ENCODE data around the gene SEC22A. TPM values are rescaled to one million over a fixed set of nuclear protein-coding genes. Genes with fewer than 3 reads are reported as not detected.
A peak's percentile ranks its signal among the peaks of the same experiment; 100 is the strongest.

The SEC22A gene
- total and polyA plus RNA-seq, 2 donors (not counting 1 experiment from before 2014, with no cell fraction given), result 15.6 to 19.3 TPM

DNA sequence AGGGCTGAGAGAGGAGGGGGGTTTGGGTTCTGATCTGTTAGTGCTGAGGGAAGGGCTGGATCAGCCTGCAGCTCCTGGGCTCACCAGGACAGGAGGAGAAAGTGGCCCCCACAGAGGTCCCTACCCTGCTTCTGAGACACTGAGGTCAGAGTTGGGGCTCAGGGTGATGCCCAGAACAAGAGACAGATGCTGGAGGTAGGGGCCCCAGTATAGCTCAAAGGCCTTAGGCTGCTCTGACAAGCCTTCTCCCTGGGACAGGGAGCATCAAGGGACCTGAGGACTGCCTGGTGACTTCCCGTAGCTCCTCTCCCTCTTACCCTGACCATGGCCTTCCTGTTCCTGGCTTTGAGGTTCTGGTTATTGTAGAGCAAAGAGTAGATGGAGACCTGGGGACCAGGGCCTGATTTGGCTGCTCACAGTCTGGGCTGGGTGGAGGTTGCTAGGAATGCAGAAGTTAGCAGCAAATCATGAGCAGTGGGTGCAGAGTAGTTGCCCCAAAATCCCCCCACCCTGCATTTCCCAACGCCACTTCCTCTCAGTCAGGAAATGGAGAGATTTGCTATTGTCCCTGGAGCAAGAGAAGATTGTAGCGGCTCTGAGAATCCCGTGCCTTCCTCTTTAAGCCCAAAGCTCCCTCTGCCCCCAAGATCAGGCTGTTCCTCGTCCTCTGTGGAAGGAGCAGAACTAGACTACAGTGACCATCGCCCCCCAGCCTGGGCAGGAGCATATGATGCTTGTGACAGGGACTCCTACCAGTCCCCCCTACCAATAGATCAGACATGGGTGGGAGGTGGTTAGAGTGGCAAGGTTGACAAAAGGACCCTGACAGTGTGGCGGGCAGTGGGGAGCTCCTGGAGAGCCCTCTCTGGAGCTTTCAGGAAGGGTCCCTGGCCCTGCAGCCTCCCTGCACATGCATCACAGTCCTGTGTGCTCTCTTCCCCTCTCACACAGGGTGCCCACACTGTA lies 47.4 kb upstream of the SEC22A start:
- Mint-ChIP-seq H3K9me3 (ENCODE audit: insufficient read depth) (peaks cover 2% of the 10 kb centered on the region), H3K4me1 (peaks cover 18% of the 10 kb centered on the region), H3K4me3 (no peak overlapping the region), H3K27me3 (no peaks in the 10 kb centered on the region), H3K27ac (peak overlapping the region; percentile 32)
- POLR2A ChIA-PET, result no interaction called here
- Histone ChIP-seq H3K9ac (ENCODE audit: low read length) (no peak overlapping the region), H3K4me3 (ENCODE audit: control extremely low read depth in 1 of 5, extremely low read depth in 1 of 5, insufficient read depth in 1 of 5, low read depth in 2 of 5, low read length in 4 of 5) (no peak overlapping the region), H3K36me3 (replicated peaks in 1 of 2; ENCODE audit: control extremely low read depth in 1 of 2, control insufficient read depth in 1 of 2, extremely low read depth in 1 of 2, insufficient read depth in 2 of 2, low read length in 1 of 2) (peaks cover 0 to 6% of the 10 kb centered on the region in 2 experiments), H4K20me1 (ENCODE audit: control insufficient read depth, insufficient read depth, low read length, poor library complexity, severe bottlenecking) (no peaks in the 10 kb centered on the region), H3K27me3 (replicated peaks in 1 of 4; ENCODE audit: control extremely low read depth in 1 of 4, control insufficient read depth in 3 of 4, insufficient read depth in 4 of 4, low read length in 3 of 4) (no peaks in the 10 kb centered on the region), H3K4me1 (ENCODE audit: control insufficient read depth in 2 of 2, insufficient read depth in 2 of 2, low read length in 2 of 2) (peaks cover 9 to 20% of the 10 kb centered on the region in 2 donors), H2AFZ (ENCODE audit: insufficient read depth, low read depth, low read length, poor library complexity, severe bottlenecking) (no peak overlapping the region), H3K27ac (ENCODE audit: low read length in 2 of 2) (no peak overlapping the region), H3K79me2 (ENCODE audit: control insufficient read depth, insufficient read depth, low read length) (no peaks in the 10 kb centered on the region), H3K9me3 (ENCODE audit: control extremely low read depth in 1 of 3, control insufficient read depth in 2 of 3, insufficient read depth in 1 of 3, low read length in 2 of 3) (peaks cover 0 to 21% (median 9%) of the 10 kb centered on the region in 3 donors), H3K4me2 (replicated peaks; ENCODE audit: low read depth, low read length, poor library complexity, severe bottlenecking) (no peak overlapping the region)
- intact Hi-C loops (cut with micrococcal nuclease), result no loop called here
- ATAC-seq (ENCODE audit: low read depth) (no peak), DNase-seq (no peak)
- CTCF ChIA-PET, result no interaction called here
- no peak for TF ChIP-seq EZH2 (IDR thresholded peaks at IDR 0.05; ENCODE audit: borderline replicate concordance, insufficient read depth, low read depth, low read length, poor library complexity, severe bottlenecking)
- TF ChIP-seq, protein P1, sequence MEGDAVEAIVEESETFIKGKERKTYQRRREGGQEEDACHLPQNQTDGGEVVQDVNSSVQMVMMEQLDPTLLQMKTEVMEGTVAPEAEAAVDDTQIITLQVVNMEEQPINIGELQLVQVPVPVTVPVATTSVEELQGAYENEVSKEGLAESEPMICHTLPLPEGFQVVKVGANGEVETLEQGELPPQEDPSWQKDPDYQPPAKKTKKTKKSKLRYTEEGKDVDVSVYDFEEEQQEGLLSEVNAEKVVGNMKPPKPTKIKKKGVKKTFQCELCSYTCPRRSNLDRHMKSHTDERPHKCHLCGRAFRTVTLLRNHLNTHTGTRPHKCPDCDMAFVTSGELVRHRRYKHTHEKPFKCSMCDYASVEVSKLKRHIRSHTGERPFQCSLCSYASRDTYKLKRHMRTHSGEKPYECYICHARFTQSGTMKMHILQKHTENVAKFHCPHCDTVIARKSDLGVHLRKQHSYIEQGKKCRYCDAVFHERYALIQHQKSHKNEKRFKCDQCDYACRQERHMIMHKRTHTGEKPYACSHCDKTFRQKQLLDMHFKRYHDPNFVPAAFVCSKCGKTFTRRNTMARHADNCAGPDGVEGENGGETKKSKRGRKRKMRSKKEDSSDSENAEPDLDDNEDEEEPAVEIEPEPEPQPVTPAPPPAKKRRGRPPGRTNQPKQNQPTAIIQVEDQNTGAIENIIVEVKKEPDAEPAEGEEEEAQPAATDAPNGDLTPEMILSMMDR (IDR thresholded peaks at IDR 0.05), result no peak
- 100% methylated on average over 5 of the region's 7 CpGs for WGBS (ENCODE audit: insufficient coverage)

DNA sequence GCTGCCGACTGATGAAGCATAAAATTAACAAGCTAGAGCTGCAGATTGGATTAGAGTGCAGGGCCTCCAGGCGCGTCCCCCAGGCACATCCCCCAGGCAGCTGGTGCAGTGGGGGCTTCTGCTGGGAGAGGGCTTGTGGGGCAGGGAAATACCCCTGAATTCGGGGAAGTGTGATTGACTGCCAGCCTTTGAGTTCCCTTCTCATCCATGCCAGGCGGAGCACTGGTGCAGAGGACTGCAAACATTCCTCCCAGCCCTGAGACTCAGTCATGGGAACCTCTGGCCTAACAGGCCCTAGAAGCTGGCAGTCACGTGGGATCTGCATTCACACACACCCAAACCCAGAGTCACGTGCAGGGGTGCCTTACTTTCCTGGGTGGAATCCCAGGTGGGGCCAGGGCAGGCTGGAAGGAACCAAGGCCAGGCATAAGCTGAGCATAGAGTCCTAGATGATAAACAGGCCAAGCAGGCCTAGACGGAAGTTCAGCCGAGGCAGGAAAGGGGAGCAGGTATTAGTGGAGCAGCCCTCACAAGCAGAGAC lies 46.2 kb upstream of the SEC22A start:
- no peaks in the 10 kb centered on the region for H4K20me1 ChIP-seq (ENCODE audit: control insufficient read depth, insufficient read depth, low read length, poor library complexity, severe bottlenecking)
- no peaks in the 10 kb centered on the region for H3K27me3 ChIP-seq (replicated peaks in 1 of 4; ENCODE audit: control extremely low read depth in 1 of 4, control insufficient read depth in 3 of 4, insufficient read depth in 4 of 4, low read length in 3 of 4)
- H3K4me3 ChIP-seq (ENCODE audit: control extremely low read depth in 1 of 5, extremely low read depth in 1 of 5, insufficient read depth in 1 of 5, low read depth in 2 of 5, low read length in 4 of 5), result no peak overlapping the region
- POLR2A ChIA-PET, result no interaction called here
- no peaks in the 10 kb centered on the region for H3K79me2 ChIP-seq (ENCODE audit: control insufficient read depth, insufficient read depth, low read length)
- no peak overlapping the region for H2AFZ ChIP-seq (ENCODE audit: insufficient read depth, low read depth, low read length, poor library complexity, severe bottlenecking)
- Mint-ChIP-seq H3K9me3 (ENCODE audit: insufficient read depth) (peaks cover 2% of the 10 kb centered on the region), H3K27ac (no peak overlapping the region), H3K27me3 (no peaks in the 10 kb centered on the region), H3K4me1 (peaks cover 18% of the 10 kb centered on the region), H3K4me3 (no peak overlapping the region)
- TF ChIP-seq EZH2 (IDR thresholded peaks at IDR 0.05; ENCODE audit: borderline replicate concordance, insufficient read depth, low read depth, low read length, poor library complexity, severe bottlenecking), result no peak
- TF ChIP-seq, protein P1 (IDR thresholded peaks at IDR 0.05), result no peak
- no peak overlapping the region for H3K4me2 ChIP-seq (replicated peaks; ENCODE audit: low read depth, low read length, poor library complexity, severe bottlenecking)
- CTCF ChIA-PET, result no interaction called here
- DNase-seq, result no peak
- H3K4me1 ChIP-seq (ENCODE audit: control insufficient read depth in 2 of 2, insufficient read depth in 2 of 2, low read length in 2 of 2), result peaks cover 9 to 20% of the 10 kb centered on the region in 2 donors
- no peaks in the 10 kb centered on the region for H3K36me3 ChIP-seq (replicated peaks in 1 of 2; ENCODE audit: control extremely low read depth in 1 of 2, control insufficient read depth in 1 of 2, extremely low read depth in 1 of 2, insufficient read depth in 2 of 2, low read length in 1 of 2)
- H3K27ac ChIP-seq (ENCODE audit: low read length in 2 of 2), result no peak overlapping the region
- H3K9me3 ChIP-seq (ENCODE audit: control extremely low read depth in 1 of 3, control insufficient read depth in 2 of 3, insufficient read depth in 1 of 3, low read length in 2 of 3), result peaks cover 0 to 20% (median 9%) of the 10 kb centered on the region in 3 donors
- intact Hi-C loops (cut with micrococcal nuclease), result no loop called here
- WGBS (ENCODE audit: insufficient coverage), result 86% methylated on average over 8 of the region's 9 CpGs
- no peak overlapping the region for H3K9ac ChIP-seq (ENCODE audit: low read length)
- no peak for ATAC-seq (ENCODE audit: low read depth)

Data from B cell (primary cell).